Measurements from ENCODE around the gene REPS2. TPM values are rescaled to one million over a fixed set of nuclear protein-coding genes. Genes with fewer than 3 reads are reported as not detected.

The REPS2 gene
- total RNA-seq, 1 donor from 2014 or later: 4.1 TPM

- Mint-ChIP-seq H3K36me3 (no peaks in the 10 kb centered on the region), H3K4me1 (peaks cover 15% of the 10 kb centered on the region), H3K9me3 (no peaks in the 10 kb centered on the region), H3K27ac (no peak overlapping the region), H3K27me3 (ENCODE audit: insufficient read depth, low read depth) (no peaks in the 10 kb centered on the region), H3K4me3 (no peak overlapping the region)
- Histone ChIP-seq H3K9me3 (ENCODE audit: low read depth) (peaks cover 2% of the 10 kb centered on the region), H3K27ac (no peak overlapping the region), H2AFZ (replicated peaks) (no peak overlapping the region), H3F3A (ENCODE audit: low read depth) (peaks cover 4% of the 10 kb centered on the region), H3K36me3 (no peaks in the 10 kb centered on the region), H3K79me2 (ENCODE audit: low read depth) (no peaks in the 10 kb centered on the region), H4K20me1 (ENCODE audit: low read depth) (no peaks in the 10 kb centered on the region), H3K9ac (no peak overlapping the region), H3K4me2 (no peak overlapping the region), H3K4me3 (no peak overlapping the region), H3K4me1 (no peaks in the 10 kb centered on the region), H3K27me3 (no peaks in the 10 kb centered on the region)
- DNase-seq (ENCODE audit: low spot score): no peak
- no peak for TF ChIP-seq EZH2 (IDR thresholded peaks at IDR 0.05)
- TF ChIP-seq CTCF (IDR thresholded peaks at IDR 0.05): no peak
- no peak for TF ChIP-seq EZH2phosphoT487 (IDR thresholded peaks at IDR 0.05)
Observed at GRCh38 chrX:17170973-17171372, 224.5 kb downstream of the REPS2 start.

GRCh38 chrX:17174671-17175070, 228.2 kb downstream of the REPS2 start:
- peaks cover 3% of the 10 kb centered on the region for H3K27me3 Mint-ChIP-seq (ENCODE audit: insufficient read depth, low read depth)
- Histone ChIP-seq H3K4me3 (no peak overlapping the region), H3K79me2 (ENCODE audit: low read depth) (no peaks in the 10 kb centered on the region), H3K27me3 (no peaks in the 10 kb centered on the region), H3K9ac (no peak overlapping the region), H3K27ac (no peak overlapping the region), H3K36me3 (no peaks in the 10 kb centered on the region), H3K4me2 (no peak overlapping the region), H4K20me1 (ENCODE audit: low read depth) (no peaks in the 10 kb centered on the region), H3K4me1 (no peaks in the 10 kb centered on the region), H2AFZ (replicated peaks) (no peak overlapping the region), H3K9me3 (ENCODE audit: low read depth) (peaks cover 2% of the 10 kb centered on the region), H3F3A (ENCODE audit: low read depth) (no peaks in the 10 kb centered on the region)
- H3K27ac Mint-ChIP-seq: no peak overlapping the region
- TF ChIP-seq CTCF (IDR thresholded peaks at IDR 0.05) (no peak), EZH2phosphoT487 (IDR thresholded peaks at IDR 0.05) (no peak)
- H3K9me3 Mint-ChIP-seq: no peaks in the 10 kb centered on the region
- no peaks in the 10 kb centered on the region for H3K36me3 Mint-ChIP-seq
- H3K4me3 Mint-ChIP-seq: no peak overlapping the region
- no peak for DNase-seq (ENCODE audit: low spot score)
- peaks cover 5% of the 10 kb centered on the region for H3K4me1 Mint-ChIP-seq

- Histone ChIP-seq H3K4me1 (peaks cover under 1% of the 10 kb centered on the region), H3K9me3 (ENCODE audit: low read depth) (no peaks in the 10 kb centered on the region), H2AFZ (replicated peaks) (no peak overlapping the region), H3K79me2 (ENCODE audit: low read depth) (no peaks in the 10 kb centered on the region), H3K27me3 (no peaks in the 10 kb centered on the region), H3K36me3 (no peaks in the 10 kb centered on the region), H3K4me2 (no peak overlapping the region), H4K20me1 (ENCODE audit: low read depth) (no peaks in the 10 kb centered on the region), H3K27ac (no peak overlapping the region), H3K4me3 (no peak overlapping the region), H3F3A (ENCODE audit: low read depth) (peaks cover 3% of the 10 kb centered on the region), H3K9ac (no peak overlapping the region)
- Mint-ChIP-seq H3K4me3 (no peak overlapping the region), H3K9me3 (no peaks in the 10 kb centered on the region), H3K27me3 (ENCODE audit: insufficient read depth, low read depth) (peaks cover 7% of the 10 kb centered on the region), H3K27ac (no peak overlapping the region), H3K4me1 (peaks cover 9% of the 10 kb centered on the region), H3K36me3 (no peaks in the 10 kb centered on the region)
- DNase-seq (ENCODE audit: low spot score): no peak
- TF ChIP-seq EZH2phosphoT487 (IDR thresholded peaks at IDR 0.05) (no peak), EZH2 (IDR thresholded peaks at IDR 0.05) (no peak), CTCF (IDR thresholded peaks at IDR 0.05) (no peak)
Observed at GRCh38 chrX:17182317-17182716, 235.9 kb downstream of the REPS2 start.
